KMS-11 (cell line): ENCODE data around the gene BCAN.

Experiments used
- H2AFZ ChIP-seq: fragments of 200-600 bp; sonication (generic); 2 replicates; pipeline ENCODE4 v1.6.1; 2016; ENCODE audit warnings: antibody characterized with exemption, mixed run types, low read depth
- H3K27ac ChIP-seq: fragments of 200-600 bp; sonication (generic); 2 replicates; pipeline ENCODE4 v1.6.1; 2016; ENCODE audit warnings: mild to moderate bottlenecking, mixed run types
- H3K27me3 ChIP-seq: fragments of 200-600 bp; sonication (generic); 2 replicates; pipeline ENCODE4 v1.6.1; 2017; ENCODE audit warnings: mild to moderate bottlenecking, low read depth, mixed run types, moderate library complexity; ENCODE audit not compliant: insufficient read depth
- H3K36me3 ChIP-seq: fragments of 200-600 bp; sonication (generic); 2 replicates; pipeline ENCODE4 v1.6.1; 2017; ENCODE audit warnings: mild to moderate bottlenecking, mixed run types; ENCODE audit not compliant: insufficient read depth
- H3K4me1 ChIP-seq: fragments of 200-600 bp; sonication (generic); 2 replicates; pipeline ENCODE4 v1.6.1; 2016; ENCODE audit warnings: mild to moderate bottlenecking, low read depth, mixed run types; ENCODE audit not compliant: poor library complexity, severe bottlenecking
- H3K4me2 ChIP-seq: fragments of 200-600 bp; sonication (generic); 2 replicates; pipeline ENCODE4 v1.7.0; 2016; ENCODE audit warnings: mild to moderate bottlenecking, mixed run types
- H3K4me3 ChIP-seq: fragments of 200-600 bp; sonication (generic); IDR thresholded peaks from 2 replicates; pipeline ENCODE4 v1.6.1; 2017; ENCODE audit warnings: low read depth, low read length, mixed read lengths; ENCODE audit not compliant: insufficient read depth
- H3K79me2 ChIP-seq: fragments of 200-600 bp; sonication (generic); 2 replicates; pipeline ENCODE4 v1.6.1; 2016; ENCODE audit warnings: low read depth, mixed run types; ENCODE audit not compliant: insufficient read depth
- H3K9ac ChIP-seq: fragments of 200-600 bp; sonication (generic); 2 replicates; pipeline ENCODE4 v1.6.1; 2016; ENCODE audit warnings: mild to moderate bottlenecking, mixed run types
- H4K20me1 ChIP-seq: fragments of 200-600 bp; sonication (generic); 2 replicates; pipeline ENCODE4 v1.6.1; 2016; ENCODE audit warnings: mild to moderate bottlenecking, mixed run types; ENCODE audit not compliant: insufficient read depth
- CTCF ChIP-seq: fragments of 200-600 bp; sonication (generic); conservative IDR thresholded peaks from 2 replicates; pipeline ENCODE4 v1.6.1; 2017; ENCODE audit warnings: low read depth, mild to moderate bottlenecking, antibody characterized with exemption, low read length, moderate library complexity, mixed read lengths

The BCAN gene

GRCh38 chr1:156670791-156671190, 28.9 kb downstream of the BCAN start:
- no peak for TF ChIP-seq CTCF
- no peaks in the 10 kb centered on the region for H3K36me3 ChIP-seq
- H3K9ac ChIP-seq, result no peak overlapping the region
- no peak overlapping the region for H3K4me2 ChIP-seq
- H3K4me3 ChIP-seq, result no peak overlapping the region
- H3K27ac ChIP-seq, result no peak overlapping the region
- H3K79me2 ChIP-seq, result no peaks in the 10 kb centered on the region
- H4K20me1 ChIP-seq, result no peaks in the 10 kb centered on the region
- no peak overlapping the region for H2AFZ ChIP-seq
- peaks cover 84% of the 10 kb centered on the region for H3K27me3 ChIP-seq
- peaks cover under 1% of the 10 kb centered on the region for H3K4me1 ChIP-seq

GRCh38 chr1:156671804-156672203, 29.9 kb downstream of the BCAN start:
- no peaks in the 10 kb centered on the region for H3K79me2 ChIP-seq
- no peak for TF ChIP-seq CTCF
- H2AFZ ChIP-seq, result no peak overlapping the region
- no peak overlapping the region for H3K4me2 ChIP-seq
- H3K4me3 ChIP-seq, result no peak overlapping the region
- H4K20me1 ChIP-seq, result no peaks in the 10 kb centered on the region
- H3K27me3 ChIP-seq, result peaks cover 84% of the 10 kb centered on the region
- no peak overlapping the region for H3K9ac ChIP-seq
- H3K27ac ChIP-seq, result no peak overlapping the region
- H3K36me3 ChIP-seq, result no peaks in the 10 kb centered on the region
- no peaks in the 10 kb centered on the region for H3K4me1 ChIP-seq

DNA sequence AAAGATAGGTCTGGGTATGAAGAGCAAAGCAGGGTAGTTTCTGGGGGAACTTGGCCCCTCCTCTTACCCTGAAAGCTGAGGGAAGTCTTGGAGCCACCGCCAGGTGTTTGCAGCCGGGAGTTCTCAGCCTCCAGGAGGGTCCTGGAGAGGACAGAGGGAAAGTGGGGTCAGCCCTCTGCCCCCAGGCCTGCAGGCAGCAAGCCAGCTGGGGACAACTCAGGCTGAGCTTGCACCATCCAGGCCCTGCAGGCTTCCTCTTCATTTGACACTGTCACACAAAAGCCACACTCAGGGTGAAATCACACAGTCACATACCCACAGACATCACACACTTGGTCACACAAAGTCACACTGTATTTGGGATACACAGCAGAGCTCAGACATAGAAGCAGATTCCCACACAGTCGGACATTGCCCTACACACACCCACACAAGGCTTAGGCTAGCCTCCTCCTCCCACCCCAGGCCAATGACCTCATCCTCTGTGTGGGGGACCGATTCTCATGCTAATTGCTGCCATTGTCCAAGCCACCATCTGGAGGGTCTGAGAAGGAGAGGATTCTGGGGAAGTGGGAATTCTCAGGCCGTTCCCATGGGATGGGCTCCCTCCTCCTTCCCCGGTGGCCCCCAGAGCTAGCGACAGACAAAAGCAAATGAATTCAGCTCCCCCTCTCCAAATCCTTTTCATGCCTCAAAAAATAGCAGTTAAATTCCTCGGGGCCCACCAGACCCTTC, 31.6 kb downstream of the BCAN start:
- peaks cover 96% of the 10 kb centered on the region for H3K27me3 ChIP-seq
- H3K79me2 ChIP-seq, result no peaks in the 10 kb centered on the region
- H3K4me3 ChIP-seq, result no peak overlapping the region
- TF ChIP-seq CTCF, result no peak
- H4K20me1 ChIP-seq, result no peaks in the 10 kb centered on the region
- H3K27ac ChIP-seq, result no peak overlapping the region
- H3K4me1 ChIP-seq, result no peaks in the 10 kb centered on the region
- H3K9ac ChIP-seq, result no peak overlapping the region
- H2AFZ ChIP-seq, result no peak overlapping the region
- no peak overlapping the region for H3K4me2 ChIP-seq
- H3K36me3 ChIP-seq, result no peaks in the 10 kb centered on the region

- H2AFZ ChIP-seq, result no peak overlapping the region
- H3K9ac ChIP-seq, result no peak overlapping the region
- TF ChIP-seq CTCF, result no peak
- H3K27me3 ChIP-seq, result peaks cover 100% of the 10 kb centered on the region
- no peaks in the 10 kb centered on the region for H3K79me2 ChIP-seq
- no peaks in the 10 kb centered on the region for H4K20me1 ChIP-seq
- H3K4me2 ChIP-seq, result no peak overlapping the region
- no peak overlapping the region for H3K4me3 ChIP-seq
- no peaks in the 10 kb centered on the region for H3K36me3 ChIP-seq
- H3K27ac ChIP-seq, result no peak overlapping the region
- H3K4me1 ChIP-seq, result no peaks in the 10 kb centered on the region
Observed at GRCh38 chr1:156675210-156676113, 33.5 kb downstream of the BCAN start.
